ENCODE measurements around the gene VPS13D. TPM values are rescaled to one million over a fixed set of nuclear protein-coding genes. Genes with fewer than 3 reads are reported as not detected.

The VPS13D gene
- total RNA-seq, 1 experiment from 2014 or later, result 36.5 TPM

- intact Hi-C loops (cut with micrococcal nuclease), result no loop called here
- H3K27me3 Mint-ChIP-seq (ENCODE audit: insufficient read depth, unreplicated experiment), result no peaks in the 10 kb centered on the region
Measured at GRCh38 chr1:12460911-12461621, 231.2 kb downstream of the VPS13D start.

GRCh38 chr1:12461754-12462153 is 231.9 kb downstream of the VPS13D start:
- DNase-seq (ENCODE audit: unreplicated experiment), result no peak
- CTCF ChIA-PET, result no interaction called here

More at GRCh38 chr1:12460911-12461621, 231.2 kb downstream of the VPS13D start:
- no peak for TF ChIP-seq CTCF (IDR thresholded peaks at IDR 0.05; ENCODE audit: unreplicated experiment)
- Mint-ChIP-seq H3K4me1 (ENCODE audit: insufficient read depth, unreplicated experiment) (peaks cover 12% of the 10 kb centered on the region), H3K36me3 (ENCODE audit: insufficient read depth, unreplicated experiment) (peaks cover 41% of the 10 kb centered on the region), H3K9me3 (ENCODE audit: unreplicated experiment) (no peaks in the 10 kb centered on the region), H3K27ac (ENCODE audit: low read depth, unreplicated experiment) (no peak overlapping the region), H3K4me3 (ENCODE audit: unreplicated experiment) (no peak overlapping the region)
- POLR2A ChIA-PET, result interaction anchor here (0.6 to 1.1 kb wide), 2 partner anchors 9 to 137 kb away, joined by 3 read pairs; no protein-coding TSS in a partner anchor
- CTCF ChIA-PET, result no interaction called here
- DNase-seq (ENCODE audit: unreplicated experiment), result no peak
- BruUV-seq (replicated peaks), result no TSS peak

DNA sequence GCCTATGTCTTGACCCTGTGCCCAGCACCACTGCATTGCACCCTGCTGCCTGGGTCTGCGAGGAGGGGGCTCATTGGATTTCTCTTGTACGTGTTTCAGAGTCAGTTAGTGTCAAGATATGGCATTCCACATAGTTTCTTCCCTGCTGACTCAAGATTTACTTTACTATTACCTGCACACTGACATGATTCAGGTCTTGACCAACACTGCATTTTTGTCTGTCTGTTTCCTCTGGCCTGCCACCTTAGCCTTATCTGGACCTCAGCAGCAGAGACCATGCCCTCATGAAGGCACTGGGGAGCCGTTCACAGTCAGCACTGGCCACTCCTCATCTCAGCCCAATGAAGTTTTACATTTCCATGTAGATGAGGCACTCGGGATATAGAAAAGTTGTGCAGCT is 232.8 kb downstream of the VPS13D start:
- POLR2A ChIA-PET, result no interaction called here
- Mint-ChIP-seq H3K4me1 (ENCODE audit: insufficient read depth, unreplicated experiment) (no peaks in the 10 kb centered on the region), H3K36me3 (ENCODE audit: insufficient read depth, unreplicated experiment) (peaks cover 34% of the 10 kb centered on the region), H3K27ac (ENCODE audit: low read depth, unreplicated experiment) (no peak overlapping the region), H3K27me3 (ENCODE audit: insufficient read depth, unreplicated experiment) (no peaks in the 10 kb centered on the region), H3K9me3 (ENCODE audit: unreplicated experiment) (no peaks in the 10 kb centered on the region), H3K4me3 (ENCODE audit: unreplicated experiment) (no peak overlapping the region)
- DNase-seq (ENCODE audit: unreplicated experiment), result no peak
- no TSS peak for BruUV-seq (replicated peaks)
- intact Hi-C loops (cut with micrococcal nuclease), result no loop called here
- CTCF ChIA-PET, result no interaction called here
- no peak for TF ChIP-seq CTCF (IDR thresholded peaks at IDR 0.05; ENCODE audit: unreplicated experiment)

More at GRCh38 chr1:12461754-12462153, 231.9 kb downstream of the VPS13D start:
- POLR2A ChIA-PET, result interaction anchor here (0.7 to 1.1 kb wide), 2 partner anchors 9 to 12 kb away, joined by 3 read pairs; no protein-coding TSS in a partner anchor
- Mint-ChIP-seq H3K27ac (ENCODE audit: low read depth, unreplicated experiment) (no peak overlapping the region), H3K9me3 (ENCODE audit: unreplicated experiment) (no peaks in the 10 kb centered on the region), H3K4me3 (ENCODE audit: unreplicated experiment) (no peak overlapping the region), H3K4me1 (ENCODE audit: insufficient read depth, unreplicated experiment) (peaks cover 8% of the 10 kb centered on the region), H3K36me3 (ENCODE audit: insufficient read depth, unreplicated experiment) (peaks cover 36% of the 10 kb centered on the region), H3K27me3 (ENCODE audit: insufficient read depth, unreplicated experiment) (no peaks in the 10 kb centered on the region)
- TF ChIP-seq CTCF (IDR thresholded peaks at IDR 0.05; ENCODE audit: unreplicated experiment), result no peak
- intact Hi-C loops (cut with micrococcal nuclease), result no loop called here
- BruUV-seq (replicated peaks), result no TSS peak

DNA sequence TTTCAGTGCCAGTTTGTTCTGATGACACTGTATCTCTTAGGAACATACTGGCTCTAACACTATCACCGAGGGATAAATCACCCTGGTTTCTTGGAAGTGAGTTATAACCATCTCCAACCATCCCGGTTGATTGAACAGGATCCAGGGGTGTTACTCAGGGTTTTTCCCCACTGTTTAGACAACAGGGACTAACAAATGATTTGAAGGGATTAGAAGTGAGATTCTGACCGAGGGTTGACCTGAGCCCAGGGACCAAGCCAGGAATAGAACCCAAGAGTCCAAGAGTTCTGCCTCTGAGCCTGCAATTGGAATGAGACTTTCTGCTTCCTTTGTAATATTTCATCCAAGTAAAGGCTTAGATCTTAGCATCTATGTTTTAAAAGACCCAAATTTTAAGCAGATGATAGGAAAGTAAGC is 234.2 kb downstream of the VPS13D start:
- ChIA-PET CTCF (interaction anchor here (0.9 kb wide), 2 partner anchors 13 to 195 kb away, joined by 3 to 4 read pairs; no protein-coding TSS in a partner anchor), POLR2A (no interaction called here)
- no peaks in the 10 kb centered on the region for H3K9me3 Mint-ChIP-seq (ENCODE audit: unreplicated experiment)
- H3K4me3 Mint-ChIP-seq (ENCODE audit: unreplicated experiment), result no peak overlapping the region
- peaks cover 34% of the 10 kb centered on the region for H3K36me3 Mint-ChIP-seq (ENCODE audit: insufficient read depth, unreplicated experiment)
- no peaks in the 10 kb centered on the region for H3K27me3 Mint-ChIP-seq (ENCODE audit: insufficient read depth, unreplicated experiment)
- BruUV-seq (replicated peaks), result no TSS peak
- H3K4me1 Mint-ChIP-seq (ENCODE audit: insufficient read depth, unreplicated experiment), result no peaks in the 10 kb centered on the region
- no peak overlapping the region for H3K27ac Mint-ChIP-seq (ENCODE audit: low read depth, unreplicated experiment)
- DNase-seq (ENCODE audit: unreplicated experiment), result no peak
- intact Hi-C loops (cut with micrococcal nuclease), result no loop called here
- TF ChIP-seq CTCF (IDR thresholded peaks at IDR 0.05; ENCODE audit: unreplicated experiment), result no peak

Measured in MCF 10A (cell line).